ENCODE results near the gene STK11IP.

Gene STK11IP

DNA sequence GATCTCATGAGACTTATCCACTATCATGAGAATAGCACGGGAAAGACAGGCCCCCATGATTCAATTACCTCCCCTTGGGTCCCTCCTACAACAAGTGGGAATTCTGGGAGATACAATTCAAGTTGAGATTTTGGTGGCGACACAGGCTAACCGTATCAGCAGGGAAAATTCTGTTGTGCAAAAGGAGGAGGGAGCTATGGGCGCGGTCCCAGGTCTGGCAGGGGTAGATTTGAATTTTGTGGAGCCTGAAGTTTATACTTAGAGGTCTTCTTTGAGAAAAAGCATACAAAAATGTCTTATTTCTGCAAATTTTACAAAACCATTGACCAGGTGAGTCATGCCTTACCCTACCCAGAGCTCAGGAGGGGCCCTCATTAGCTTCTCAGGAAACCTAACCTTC, 66.4 kb downstream of the STK11IP start (continued):
- TF ChIP-seq, protein P1, sequence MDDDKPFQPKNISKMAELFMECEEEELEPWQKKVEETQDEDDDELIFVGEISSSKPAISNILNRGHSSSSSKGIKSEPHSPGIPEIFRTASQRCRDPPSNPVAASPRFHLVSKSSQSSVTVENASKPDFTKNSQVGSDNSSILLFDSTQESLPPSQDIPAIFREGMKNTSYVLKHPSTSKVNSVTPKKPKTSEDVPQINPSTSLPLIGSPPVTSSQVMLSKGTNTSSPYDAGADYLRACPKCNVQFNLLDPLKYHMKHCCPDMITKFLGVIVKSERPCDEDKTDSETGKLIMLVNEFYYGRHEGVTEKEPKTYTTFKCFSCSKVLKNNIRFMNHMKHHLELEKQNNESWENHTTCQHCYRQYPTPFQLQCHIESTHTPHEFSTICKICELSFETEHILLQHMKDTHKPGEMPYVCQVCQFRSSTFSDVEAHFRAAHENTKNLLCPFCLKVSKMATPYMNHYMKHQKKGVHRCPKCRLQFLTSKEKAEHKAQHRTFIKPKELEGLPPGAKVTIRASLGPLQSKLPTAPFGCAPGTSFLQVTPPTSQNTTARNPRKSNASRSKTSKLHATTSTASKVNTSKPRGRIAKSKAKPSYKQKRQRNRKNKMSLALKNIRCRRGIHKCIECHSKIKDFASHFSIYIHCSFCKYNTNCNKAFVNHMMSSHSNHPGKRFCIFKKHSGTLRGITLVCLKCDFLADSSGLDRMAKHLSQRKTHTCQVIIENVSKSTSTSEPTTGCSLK (tag by site-specific recombination; IDR thresholded peaks at IDR 0.05) = no peak
- TF ChIP-seq, protein P2, sequence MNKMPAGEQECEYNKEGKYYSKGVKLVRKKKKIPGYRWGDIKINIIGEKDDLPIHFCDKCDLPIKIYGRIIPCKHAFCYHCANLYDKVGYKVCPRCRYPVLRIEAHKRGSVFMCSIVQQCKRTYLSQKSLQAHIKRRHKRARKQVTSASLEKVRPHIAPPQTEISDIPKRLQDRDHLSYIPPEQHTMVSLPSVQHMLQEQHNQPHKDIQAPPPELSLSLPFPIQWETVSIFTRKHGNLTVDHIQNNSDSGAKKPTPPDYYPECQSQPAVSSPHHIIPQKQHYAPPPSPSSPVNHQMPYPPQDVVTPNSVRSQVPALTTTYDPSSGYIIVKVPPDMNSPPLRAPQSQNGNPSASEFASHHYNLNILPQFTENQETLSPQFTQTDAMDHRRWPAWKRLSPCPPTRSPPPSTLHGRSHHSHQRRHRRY (tag by site-specific recombination; IDR thresholded peaks at IDR 0.05) = no peak

DNA sequence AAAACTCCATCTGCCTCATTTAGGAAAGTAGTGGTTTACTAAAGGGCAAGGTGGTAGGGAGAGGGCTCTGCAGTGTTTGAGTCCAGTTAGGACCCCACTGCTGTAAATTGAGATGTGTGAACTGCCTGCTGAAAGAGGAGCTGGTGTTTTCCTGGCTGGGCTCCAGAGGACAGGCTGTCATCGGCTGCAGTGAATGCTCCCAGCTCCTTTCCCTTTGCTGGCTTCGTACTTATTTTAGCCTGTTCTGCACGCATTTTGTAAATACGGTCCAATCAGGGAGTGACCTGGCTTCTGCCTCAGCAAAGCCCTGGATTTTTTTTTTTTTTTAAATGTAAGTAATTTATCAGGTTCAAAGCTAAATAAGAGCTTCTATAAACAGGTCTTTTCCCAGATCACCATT, 67.3 kb downstream of the STK11IP start:
- Histone ChIP-seq H3K4me3 (ENCODE audit: low read depth, low read length) (no peak overlapping the region), H3K36me3 (ENCODE audit: control insufficient read depth in 2 of 2, insufficient read depth in 1 of 2, low read length in 2 of 2) (no peaks in the 10 kb centered on the region), H3K27ac (ENCODE audit: extremely low read depth, low read depth, low read length) (no peak overlapping the region), H3K4me1 (ENCODE audit: control insufficient read depth, insufficient read depth, low read length) (no peaks in the 10 kb centered on the region), H3K9me3 (ENCODE audit: control insufficient read depth, insufficient read depth, low read depth, low read length) (no peaks in the 10 kb centered on the region)
- TF ChIP-seq ZBTB20 (tag by site-specific recombination; IDR thresholded peaks at IDR 0.05) = no peak
- TF ChIP-seq ZNF544 (tag by site-specific recombination; IDR thresholded peaks at IDR 0.05) = no peak
- TF ChIP-seq ZNF335 (tag by site-specific recombination; conservative IDR thresholded peaks at IDR 0.05) = 0 out of 2 replicates have a peak, but pooled peaks have one; percentile 28
- no peak for TF ChIP-seq ZNF157 (tag by site-specific recombination; IDR thresholded peaks at IDR 0.05)
- POLR2A ChIA-PET = no interaction called here
- CTCF ChIA-PET = interaction anchor here (0.6 to 1.3 kb wide), 4 partner anchors 11 to 124 kb away, joined by 3 to 6 read pairs (median 3); no protein-coding TSS in a partner anchor

DNA sequence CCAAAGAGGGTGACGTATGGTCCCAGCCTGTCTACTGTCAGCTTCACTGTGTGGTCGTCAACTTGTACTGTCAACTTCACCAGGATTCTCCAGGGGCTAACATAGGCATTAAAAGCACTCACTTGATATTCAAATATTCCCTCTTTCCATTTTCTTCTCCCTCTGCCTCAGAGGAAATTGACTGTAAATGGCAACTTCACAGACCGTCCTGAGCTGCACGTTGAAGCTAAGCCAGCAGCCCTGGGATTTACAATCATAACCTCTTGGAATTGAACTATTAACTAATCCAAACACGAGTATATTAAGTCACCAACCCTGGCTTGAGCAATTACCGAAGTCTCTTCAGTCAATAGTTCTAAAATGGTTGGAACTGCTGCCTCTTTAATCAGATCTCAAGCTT, 68.3 kb downstream of the STK11IP start:
- no peaks in the 10 kb centered on the region for H3K9me3 ChIP-seq (ENCODE audit: control insufficient read depth, insufficient read depth, low read depth, low read length)
- POLR2A ChIA-PET = no interaction called here
- CTCF ChIA-PET = interaction anchor here (0.8 kb wide), 2 partner anchors 135 to 190 kb away, joined by 3 read pairs; no protein-coding TSS in a partner anchor
- H3K27ac ChIP-seq (ENCODE audit: extremely low read depth, low read depth, low read length) = no peak overlapping the region
- TF ChIP-seq SP2 (tag by site-specific recombination; IDR thresholded peaks at IDR 0.05) = no peak
- TF ChIP-seq KLF9 (tag by site-specific recombination; IDR thresholded peaks at IDR 0.05; ENCODE audit: low read depth) = no peak
- no peak for TF ChIP-seq ZNF292 (tag by site-specific recombination; IDR thresholded peaks at IDR 0.05; ENCODE audit: borderline replicate concordance, low read depth)
- TF ChIP-seq, protein P3, sequence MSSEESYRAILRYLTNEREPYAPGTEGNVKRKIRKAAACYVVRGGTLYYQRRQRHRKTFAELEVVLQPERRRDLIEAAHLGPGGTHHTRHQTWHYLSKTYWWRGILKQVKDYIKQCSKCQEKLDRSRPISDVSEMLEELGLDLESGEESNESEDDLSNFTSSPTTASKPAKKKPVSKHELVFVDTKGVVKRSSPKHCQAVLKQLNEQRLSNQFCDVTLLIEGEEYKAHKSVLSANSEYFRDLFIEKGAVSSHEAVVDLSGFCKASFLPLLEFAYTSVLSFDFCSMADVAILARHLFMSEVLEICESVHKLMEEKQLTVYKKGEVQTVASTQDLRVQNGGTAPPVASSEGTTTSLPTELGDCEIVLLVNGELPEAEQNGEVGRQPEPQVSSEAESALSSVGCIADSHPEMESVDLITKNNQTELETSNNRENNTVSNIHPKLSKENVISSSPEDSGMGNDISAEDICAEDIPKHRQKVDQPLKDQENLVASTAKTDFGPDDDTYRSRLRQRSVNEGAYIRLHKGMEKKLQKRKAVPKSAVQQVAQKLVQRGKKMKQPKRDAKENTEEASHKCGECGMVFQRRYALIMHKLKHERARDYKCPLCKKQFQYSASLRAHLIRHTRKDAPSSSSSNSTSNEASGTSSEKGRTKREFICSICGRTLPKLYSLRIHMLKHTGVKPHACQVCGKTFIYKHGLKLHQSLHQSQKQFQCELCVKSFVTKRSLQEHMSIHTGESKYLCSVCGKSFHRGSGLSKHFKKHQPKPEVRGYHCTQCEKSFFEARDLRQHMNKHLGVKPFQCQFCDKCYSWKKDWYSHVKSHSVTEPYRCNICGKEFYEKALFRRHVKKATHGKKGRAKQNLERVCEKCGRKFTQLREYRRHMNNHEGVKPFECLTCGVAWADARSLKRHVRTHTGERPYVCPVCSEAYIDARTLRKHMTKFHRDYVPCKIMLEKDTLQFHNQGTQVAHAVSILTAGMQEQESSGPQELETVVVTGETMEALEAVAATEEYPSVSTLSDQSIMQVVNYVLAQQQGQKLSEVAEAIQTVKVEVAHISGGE (tag by site-specific recombination; conservative IDR thresholded peaks at IDR 0.05; ENCODE audit: low read depth) = no peak
- TF ChIP-seq, protein P4, sequence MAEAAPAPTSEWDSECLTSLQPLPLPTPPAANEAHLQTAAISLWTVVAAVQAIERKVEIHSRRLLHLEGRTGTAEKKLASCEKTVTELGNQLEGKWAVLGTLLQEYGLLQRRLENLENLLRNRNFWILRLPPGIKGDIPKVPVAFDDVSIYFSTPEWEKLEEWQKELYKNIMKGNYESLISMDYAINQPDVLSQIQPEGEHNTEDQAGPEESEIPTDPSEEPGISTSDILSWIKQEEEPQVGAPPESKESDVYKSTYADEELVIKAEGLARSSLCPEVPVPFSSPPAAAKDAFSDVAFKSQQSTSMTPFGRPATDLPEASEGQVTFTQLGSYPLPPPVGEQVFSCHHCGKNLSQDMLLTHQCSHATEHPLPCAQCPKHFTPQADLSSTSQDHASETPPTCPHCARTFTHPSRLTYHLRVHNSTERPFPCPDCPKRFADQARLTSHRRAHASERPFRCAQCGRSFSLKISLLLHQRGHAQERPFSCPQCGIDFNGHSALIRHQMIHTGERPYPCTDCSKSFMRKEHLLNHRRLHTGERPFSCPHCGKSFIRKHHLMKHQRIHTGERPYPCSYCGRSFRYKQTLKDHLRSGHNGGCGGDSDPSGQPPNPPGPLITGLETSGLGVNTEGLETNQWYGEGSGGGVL (tag by site-specific recombination; IDR thresholded peaks at IDR 0.05) = no peak
- no peak for TF ChIP-seq ZNF624 (tag by site-specific recombination; IDR thresholded peaks at IDR 0.05)
- TF ChIP-seq ZNF37A (tag by site-specific recombination; IDR thresholded peaks at IDR 0.05) = no peak
- TF ChIP-seq ZFP37 (tag by site-specific recombination; IDR thresholded peaks at IDR 0.05) = no peak
- TF ChIP-seq ZNF76 (tag by site-specific recombination; IDR thresholded peaks at IDR 0.05; ENCODE audit: borderline replicate concordance, low read depth) = no peak
- TF ChIP-seq PRDM1 (tag by site-specific recombination; IDR thresholded peaks at IDR 0.05) = no peak
- TF ChIP-seq, protein P5, sequence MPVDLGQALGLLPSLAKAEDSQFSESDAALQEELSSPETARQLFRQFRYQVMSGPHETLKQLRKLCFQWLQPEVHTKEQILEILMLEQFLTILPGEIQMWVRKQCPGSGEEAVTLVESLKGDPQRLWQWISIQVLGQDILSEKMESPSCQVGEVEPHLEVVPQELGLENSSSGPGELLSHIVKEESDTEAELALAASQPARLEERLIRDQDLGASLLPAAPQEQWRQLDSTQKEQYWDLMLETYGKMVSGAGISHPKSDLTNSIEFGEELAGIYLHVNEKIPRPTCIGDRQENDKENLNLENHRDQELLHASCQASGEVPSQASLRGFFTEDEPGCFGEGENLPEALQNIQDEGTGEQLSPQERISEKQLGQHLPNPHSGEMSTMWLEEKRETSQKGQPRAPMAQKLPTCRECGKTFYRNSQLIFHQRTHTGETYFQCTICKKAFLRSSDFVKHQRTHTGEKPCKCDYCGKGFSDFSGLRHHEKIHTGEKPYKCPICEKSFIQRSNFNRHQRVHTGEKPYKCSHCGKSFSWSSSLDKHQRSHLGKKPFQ (tag by site-specific recombination; IDR thresholded peaks at IDR 0.05) = no peak
- TF ChIP-seq KLF16 (tag by site-specific recombination; IDR thresholded peaks at IDR 0.05) = no peak
- TF ChIP-seq, protein P6, sequence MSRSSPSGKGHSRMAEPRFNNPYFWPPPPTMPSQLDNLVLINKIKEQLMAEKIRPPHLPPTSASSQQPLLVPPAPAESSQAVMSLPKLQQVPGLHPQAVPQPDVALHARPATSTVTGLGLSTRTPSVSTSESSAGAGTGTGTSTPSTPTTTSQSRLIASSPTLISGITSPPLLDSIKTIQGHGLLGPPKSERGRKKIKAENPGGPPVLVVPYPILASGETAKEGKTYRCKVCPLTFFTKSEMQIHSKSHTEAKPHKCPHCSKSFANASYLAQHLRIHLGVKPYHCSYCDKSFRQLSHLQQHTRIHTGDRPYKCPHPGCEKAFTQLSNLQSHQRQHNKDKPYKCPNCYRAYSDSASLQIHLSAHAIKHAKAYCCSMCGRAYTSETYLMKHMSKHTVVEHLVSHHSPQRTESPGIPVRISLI (tag by site-specific recombination; IDR thresholded peaks at IDR 0.05) = no peak
- TF ChIP-seq, protein P7, sequence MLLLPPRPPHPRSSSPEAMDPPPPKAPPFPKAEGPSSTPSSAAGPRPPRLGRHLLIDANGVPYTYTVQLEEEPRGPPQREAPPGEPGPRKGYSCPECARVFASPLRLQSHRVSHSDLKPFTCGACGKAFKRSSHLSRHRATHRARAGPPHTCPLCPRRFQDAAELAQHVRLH (tag by site-specific recombination; IDR thresholded peaks at IDR 0.05) = no peak
- no peaks in the 10 kb centered on the region for H3K4me1 ChIP-seq (ENCODE audit: control insufficient read depth, insufficient read depth, low read length)
- H3K36me3 ChIP-seq (ENCODE audit: control insufficient read depth in 2 of 2, insufficient read depth in 1 of 2, low read length in 2 of 2) = no peaks in the 10 kb centered on the region
- no peak overlapping the region for H3K4me3 ChIP-seq (ENCODE audit: low read depth, low read length)

Measured in HEK293 (cell line).